ENCODE results near the gene PDCD1LG2.
"Not testable (repeated sequence)": the region's sequence is repeated elsewhere in the genome, so short reads cannot be mapped to it uniquely, and the experiment has no call there.

PDCD1LG2 gene

GRCh38 chr9:5510360-5510931 is at the start of gene PDCD1LG2:
PDCD1LG2 (plus strand) TSS chr9:5510531; CDS start chr9:5522547, 12,016 bp downstream.
- DNase-seq, result no peak

- DNase-seq, result not testable (repeated sequence)
These were observed 45.5 kb upstream of the PDCD1LG2 start for GRCh38 chr9:5464831-5465330.

- no peak for DNase-seq
These were observed 44.3 kb upstream of the PDCD1LG2 start for GRCh38 chr9:5466005-5466404.

- DNase-seq, result no peak
These were observed 43.6 kb upstream of the PDCD1LG2 start for GRCh38 chr9:5466766-5467165.

- no peak for DNase-seq
These were observed 41.5 kb upstream of the PDCD1LG2 start for GRCh38 chr9:5468850-5469249.

- no peak for DNase-seq
These were observed 40.2 kb upstream of the PDCD1LG2 start for GRCh38 chr9:5470122-5470521.

GRCh38 chr9:5470816-5471215 is 39.5 kb upstream of the PDCD1LG2 start:
- no peak for DNase-seq

GRCh38 chr9:5475611-5476010 is 34.7 kb upstream of the PDCD1LG2 start:
- not testable (repeated sequence) for DNase-seq

GRCh38 chr9:5478206-5478605 is 32.1 kb upstream of the PDCD1LG2 start:
- no peak for DNase-seq

GRCh38 chr9:5479994-5480694 is 30.2 kb upstream of the PDCD1LG2 start:
- DNase-seq, result no peak

- DNase-seq, result no peak
These were observed 29.4 kb upstream of the PDCD1LG2 start for GRCh38 chr9:5480919-5481318.

- DNase-seq, result no peak
These were observed 28.9 kb upstream of the PDCD1LG2 start for GRCh38 chr9:5481322-5482040.

GRCh38 chr9:5482194-5482593 is 28.1 kb upstream of the PDCD1LG2 start:
- DNase-seq, result no peak

- no peak for DNase-seq
These were observed 27.0 kb upstream of the PDCD1LG2 start for GRCh38 chr9:5483306-5483705.

GRCh38 chr9:5485378-5486085 is 24.8 kb upstream of the PDCD1LG2 start:
- no peak for DNase-seq

- no peak for DNase-seq
These were observed 23.3 kb upstream of the PDCD1LG2 start for GRCh38 chr9:5486988-5487387.

GRCh38 chr9:5488221-5489008 is 21.9 kb upstream of the PDCD1LG2 start:
- no peak for DNase-seq

- DNase-seq, result no peak
These were observed 20.5 kb upstream of the PDCD1LG2 start for GRCh38 chr9:5489630-5490490.

- DNase-seq, result no peak
These were observed 17.2 kb upstream of the PDCD1LG2 start for GRCh38 chr9:5492965-5493678.

- DNase-seq, result no peak
These were observed 16.4 kb upstream of the PDCD1LG2 start for GRCh38 chr9:5493679-5494511.

Measured in NCI-H2171 (cell line).